HCT116 (cell line): ENCODE results near the gene SORCS2. TPM values are rescaled to one million over a fixed set of nuclear protein-coding genes. Genes with fewer than 3 reads are reported as not detected.
A peak's percentile ranks its signal among the peaks of the same experiment; 100 is the strongest.

Source experiments
- ATAC-seq: fragments of 200-7000 bp; cut with Tn5 transposase; 2 replicates; pipeline ENCODE4 v1.9.1; 2020; ENCODE audit warnings: mild to moderate bottlenecking, moderate library complexity
- BruUV-seq: library from RNA; stranded (reverse); fragments of 400-500 nt; replicated peaks from 2 replicates; lab custom pipeline; 2021; lab: Mats Ljungman, UMichigan
- CTCF ChIA-PET: fragments of 300-600 bp; sonication (Branson Sonifier 250); formaldehyde crosslinking; loops from one replicate; lab custom pipeline; 2021; ENCODE audit warnings: antibody characterized with exemption; lab: Charles Lee
- POLR2A ChIA-PET: fragments of 300-600, 350-600 bp; sonication (Branson Sonifier 250); formaldehyde crosslinking; loops from one replicate; lab custom pipeline; 2021; ENCODE audit warnings: antibody characterized with exemption; lab: Charles Lee
- RAD21 ChIA-PET, 2 experiments: fragments of 300-600 bp; sonication (Branson Sonifier 250); formaldehyde crosslinking; loops; one replicate each; lab custom pipeline; 2023; ENCODE audit warnings: low total read pairs in 2 of 2; ENCODE audit not compliant: uncharacterized antibody in 2 of 2, unreplicated experiment in 2 of 2, low non-redundant PET in 1 of 2; lab: Charles Lee
- DNase-seq: peaks from one replicate; pipeline ENCODE4 v3.0.0-alpha.2; 2010; ENCODE audit warnings: low read depth, low spot score
- H2AFZ ChIP-seq: fragments of 200-600 bp; shearing (Covaris generic), sonication (generic); 2 replicates; pipeline ENCODE4 v1.6.1; 2017; ENCODE audit warnings: low read depth, mixed run types, mixed read lengths, antibody characterized with exemption, low read length; ENCODE audit not compliant: poor library complexity, severe bottlenecking
- H3K27ac ChIP-seq: 2 replicates; pipeline ENCODE4 v1.5.1; 2012; ENCODE audit warnings: low read depth, low read length
- H3K27me3 ChIP-seq: fragments of 200-600 bp; sonication (generic); 2 replicates; pipeline ENCODE4 v1.6.1; 2016; ENCODE audit warnings: mixed run types, low read length, mixed read lengths; ENCODE audit not compliant: insufficient read depth
- H3K36me3 ChIP-seq, 2 experiments: fragments of 200-500 bp in 1 of 2; fragments of 200-600 bp in 1 of 2; sonication (Bioruptor generic) in 1 of 2; sonication (generic) in 1 of 2; 2 replicates each; pipeline versions ENCODE4 v1.5.1 to v1.6.1; 2014 to 2016; ENCODE audit warnings: low read length in 2 of 2, inconsistent platforms in 1 of 2, mixed read lengths in 1 of 2, mixed run types in 1 of 2; ENCODE audit not compliant: insufficient read depth in 2 of 2, control insufficient read depth in 1 of 2
- H3K4me1 ChIP-seq, 2 experiments: fragments of 200-600 bp in 1 of 2; sonication (generic) in 1 of 2; 2 replicates each; pipeline versions ENCODE4 v1.5.1 to v1.6.1; 2012 to 2017; ENCODE audit warnings: low read length in 2 of 2, inconsistent platforms in 1 of 2, mild to moderate bottlenecking in 1 of 2, mixed read lengths in 1 of 2, mixed run types in 1 of 2, moderate library complexity in 1 of 2; ENCODE audit not compliant: insufficient read depth in 2 of 2, control insufficient read depth in 1 of 2
- H3K4me2 ChIP-seq: fragments of 200-600 bp; sonication (generic); 2 replicates; pipeline ENCODE4 v1.6.1; 2017; ENCODE audit warnings: mixed run types, low read length, mixed read lengths
- H3K4me3 ChIP-seq, 2 experiments: fragments of 200-600 bp in 1 of 2; sonication (generic) in 1 of 2; replicated peaks in 1 of 2; 2 replicates each; pipeline ENCODE4 v1.5.1; 2011 to 2016; ENCODE audit warnings: low read length in 2 of 2, control low read depth in 1 of 2, low read depth in 1 of 2, mild to moderate bottlenecking in 1 of 2, mixed read lengths in 1 of 2, mixed run types in 1 of 2
- H3K79me2 ChIP-seq: fragments of 200-600 bp; sonication (generic); 2 replicates; pipeline ENCODE4 v1.6.1; 2017; ENCODE audit warnings: mild to moderate bottlenecking, mixed run types, low read length, moderate library complexity, mixed read lengths; ENCODE audit not compliant: insufficient read depth
- H3K9ac ChIP-seq: fragments of 200-600 bp; sonication (generic); 2 replicates; pipeline ENCODE4 v1.6.1; 2016; ENCODE audit warnings: low read length, mixed read lengths
- H3K9me2 ChIP-seq: fragments of 200-600 bp; sonication (generic), shearing (Covaris generic); 2 replicates; pipeline ENCODE4 v1.6.1; 2017; ENCODE audit warnings: mixed run types, mild to moderate bottlenecking, moderate library complexity; ENCODE audit not compliant: insufficient read depth
- H3K9me3 ChIP-seq, 2 experiments: fragments of 200-500 bp in 1 of 2; fragments of 200-600 bp in 1 of 2; sonication (Bioruptor generic) in 1 of 2; sonication (generic) in 1 of 2; 2 replicates each; pipeline ENCODE4 v1.6.1; 2014 to 2017; ENCODE audit warnings: low read length in 2 of 2, mixed read lengths in 2 of 2, inconsistent platforms in 1 of 2, low read depth in 1 of 2, mild to moderate bottlenecking in 1 of 2, mixed run types in 1 of 2, moderate library complexity in 1 of 2; ENCODE audit not compliant: control insufficient read depth in 1 of 2, insufficient read depth in 1 of 2
- H4K20me1 ChIP-seq: fragments of 200-600 bp; sonication (generic), shearing (Covaris generic); 2 replicates; pipeline ENCODE4 v1.6.1; 2017; ENCODE audit warnings: mixed run types, mild to moderate bottlenecking, moderate library complexity; ENCODE audit not compliant: insufficient read depth
- ATF3 ChIP-seq: IDR thresholded peaks from 2 replicates; pipeline ENCODE4 v1.6.1; 2012
- CBX3 ChIP-seq: IDR thresholded peaks from 2 replicates; pipeline ENCODE4 v1.6.1; 2012; ENCODE audit warnings: low read depth
- CEBPB ChIP-seq: IDR thresholded peaks from 2 replicates; pipeline ENCODE4 v1.6.1; 2012; ENCODE audit warnings: low read depth
- EGR1 ChIP-seq: IDR thresholded peaks from 2 replicates; pipeline ENCODE4 v1.6.1; 2012; ENCODE audit warnings: low read depth
- EZH2 ChIP-seq: fragments of 200-600 bp; sonication (generic); IDR thresholded peaks from 2 replicates; pipeline ENCODE4 v1.6.1; 2017; ENCODE audit warnings: antibody characterized with exemption, mixed run types
- EZH2phosphoT487 ChIP-seq: fragments of 200-600 bp; IDR thresholded peaks from 2 replicates; pipeline ENCODE4 v1.6.1; 2018; ENCODE audit warnings: antibody characterized with exemption, borderline replicate concordance
- FOSL1 ChIP-seq: IDR thresholded peaks from 2 replicates; pipeline ENCODE4 v1.6.1; 2012; ENCODE audit warnings: low read depth
- POLR2A ChIP-seq: IDR thresholded peaks from 2 replicates; pipeline ENCODE4 v1.7.0; 2011; ENCODE audit warnings: borderline replicate concordance; ENCODE audit not compliant: insufficient read depth, insufficient read length; ENCODE audit errors: extremely low read depth
- POLR2AphosphoS5 ChIP-seq: IDR thresholded peaks from 2 replicates; pipeline ENCODE4 v1.6.1; 2011; ENCODE audit warnings: mild to moderate bottlenecking, low read depth, low read length, moderate library complexity
- RAD21 ChIP-seq: IDR thresholded peaks from 2 replicates; pipeline ENCODE4 v1.6.1; 2012; ENCODE audit warnings: low read depth, mild to moderate bottlenecking
- REST ChIP-seq: IDR thresholded peaks from 2 replicates; pipeline ENCODE4 v1.6.1; 2012; ENCODE audit warnings: low read depth
- SIN3A ChIP-seq: IDR thresholded peaks from 2 replicates; pipeline ENCODE4 v1.6.1; 2012; ENCODE audit warnings: low read depth
- SP1 ChIP-seq: IDR thresholded peaks from 2 replicates; pipeline ENCODE4 v1.6.1; 2012; ENCODE audit warnings: low read depth
- SRF ChIP-seq: IDR thresholded peaks from 2 replicates; pipeline ENCODE4 v1.6.1; 2012; ENCODE audit warnings: low read depth
- TCF7L2 ChIP-seq: IDR thresholded peaks from 2 replicates; pipeline ENCODE4 v1.7.0; 2011; ENCODE audit warnings: borderline replicate concordance, inconsistent platforms; ENCODE audit not compliant: insufficient read depth, insufficient read length; ENCODE audit errors: extremely low read depth
- ZFX ChIP-seq: fragments of 450-650 bp; IDR thresholded peaks from 2 replicates; pipeline ENCODE4 v1.6.1; 2017
- intact Hi-C: fragments of 100-400 bp; cut with micrococcal nuclease; formaldehyde crosslinking; loops from 2 replicates; pipeline ENCODE4 v1.10.0; 2022
- total RNA-seq: library from RNA; stranded (reverse); gene quantifications from one replicate; pipeline ENCODE4 v1.2.1, GENCODE V29; 2021; ENCODE audit not compliant: unreplicated experiment
- TF ChIP-seq, protein P1 (sequence below): IDR thresholded peaks from 2 replicates; pipeline ENCODE4 v1.6.1; 2011; ENCODE audit warnings: mild to moderate bottlenecking, low read length, moderate library complexity; ENCODE audit not compliant: insufficient replicate concordance; ENCODE audit errors: extremely low read depth
- TF ChIP-seq, protein P2 (sequence below), 3 experiments: fragments of 200-600 bp in 1 of 3; sonication (generic) in 1 of 3; IDR thresholded peaks in 2 of 3; conservative IDR thresholded peaks in 1 of 3; 2 replicates each; pipeline ENCODE4 v1.5.1; 2012 to 2017; ENCODE audit warnings: low read depth in 2 of 3, low read length in 2 of 3, antibody characterized with exemption in 1 of 3, borderline replicate concordance in 1 of 3, control low read depth in 1 of 3, mild to moderate bottlenecking in 1 of 3, mixed read lengths in 1 of 3, mixed run types in 1 of 3, moderate library complexity in 1 of 3; ENCODE audit not compliant: insufficient read depth in 1 of 3

The SORCS2 gene
- total RNA-seq, 1 experiment from 2014 or later = 0.37 TPM

DNA sequence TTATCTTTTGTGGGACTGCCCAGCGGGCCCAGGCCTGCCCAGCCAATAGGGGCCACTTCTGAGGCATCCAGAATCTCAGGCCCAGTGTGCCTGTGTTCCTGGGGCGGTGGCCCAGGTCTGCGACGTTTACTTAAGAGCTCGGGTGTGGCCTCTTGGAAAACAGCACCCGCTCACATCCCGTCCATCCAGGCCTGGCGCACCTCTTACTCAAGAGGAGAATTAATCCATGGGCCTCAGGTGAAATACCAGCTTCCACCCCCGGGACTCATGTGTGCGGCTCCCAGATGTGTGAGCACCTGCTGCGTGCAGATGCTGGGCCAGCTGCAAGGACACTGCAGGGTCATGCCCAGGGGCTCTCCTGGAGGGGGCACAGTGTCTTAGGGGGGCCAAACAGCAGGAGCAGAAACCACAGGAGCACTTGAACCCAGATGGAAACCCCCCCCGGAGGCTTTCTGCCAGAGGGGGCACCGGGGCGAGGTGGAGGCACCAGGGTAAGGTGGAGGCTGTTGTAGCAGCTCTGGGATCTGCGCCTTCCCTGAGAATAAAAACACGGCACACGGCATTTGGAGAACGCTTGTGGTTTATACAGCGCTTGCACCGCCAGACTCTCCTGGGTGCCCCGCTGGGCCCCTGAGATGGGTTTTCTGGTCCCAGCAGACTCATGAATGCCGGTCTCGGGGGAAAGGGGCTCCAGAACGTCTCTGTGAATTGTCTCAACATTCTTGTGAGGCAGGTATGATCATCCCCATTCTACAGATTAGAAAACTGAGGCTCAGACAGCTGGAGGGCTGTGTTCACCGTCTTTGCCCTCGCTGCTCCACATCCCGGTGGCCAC, 239.6 kb downstream of the SORCS2 start:
- no peaks in the 10 kb centered on the region for H3K9me2 ChIP-seq
- CTCF ChIA-PET = no interaction called here
- H3K36me3 ChIP-seq = no peaks in the 10 kb centered on the region
- peak overlapping the region; percentile 70 for H3K4me2 ChIP-seq
- H3K4me1 ChIP-seq = peaks cover 34 to 45% of the 10 kb centered on the region in 2 experiments
- no peaks in the 10 kb centered on the region for H4K20me1 ChIP-seq
- ATAC-seq (no peak), DNase-seq (no peak)
- intact Hi-C loops = no loop called here
- H3K9me3 ChIP-seq = no peaks in the 10 kb centered on the region
- no peak overlapping the region for H3K9ac ChIP-seq
- BruUV-seq = no TSS peak
- no peaks in the 10 kb centered on the region for H3K79me2 ChIP-seq
- RAD21 ChIA-PET = no interaction called here
- no peak overlapping the region for H3K27ac ChIP-seq
- POLR2A ChIA-PET = no interaction called here
- TF ChIP-seq, protein P1, sequence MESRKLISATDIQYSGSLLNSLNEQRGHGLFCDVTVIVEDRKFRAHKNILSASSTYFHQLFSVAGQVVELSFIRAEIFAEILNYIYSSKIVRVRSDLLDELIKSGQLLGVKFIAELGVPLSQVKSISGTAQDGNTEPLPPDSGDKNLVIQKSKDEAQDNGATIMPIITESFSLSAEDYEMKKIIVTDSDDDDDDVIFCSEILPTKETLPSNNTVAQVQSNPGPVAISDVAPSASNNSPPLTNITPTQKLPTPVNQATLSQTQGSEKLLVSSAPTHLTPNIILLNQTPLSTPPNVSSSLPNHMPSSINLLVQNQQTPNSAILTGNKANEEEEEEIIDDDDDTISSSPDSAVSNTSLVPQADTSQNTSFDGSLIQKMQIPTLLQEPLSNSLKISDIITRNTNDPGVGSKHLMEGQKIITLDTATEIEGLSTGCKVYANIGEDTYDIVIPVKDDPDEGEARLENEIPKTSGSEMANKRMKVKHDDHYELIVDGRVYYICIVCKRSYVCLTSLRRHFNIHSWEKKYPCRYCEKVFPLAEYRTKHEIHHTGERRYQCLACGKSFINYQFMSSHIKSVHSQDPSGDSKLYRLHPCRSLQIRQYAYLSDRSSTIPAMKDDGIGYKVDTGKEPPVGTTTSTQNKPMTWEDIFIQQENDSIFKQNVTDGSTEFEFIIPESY = no peak
- TF ChIP-seq EZH2 (no peak), FOSL1 (no peak), EGR1 (no peak), CBX3 (no peak), TCF7L2 (no peak), CEBPB (no peak), SIN3A (no peak), POLR2AphosphoS5 (no peak), ZFX (no peak), RAD21 (no peak), POLR2A (no peak), ATF3 (no peak), EZH2phosphoT487 (no peak), SRF (no peak), REST (no peak), SP1 (no peak)
- TF ChIP-seq, protein P2, sequence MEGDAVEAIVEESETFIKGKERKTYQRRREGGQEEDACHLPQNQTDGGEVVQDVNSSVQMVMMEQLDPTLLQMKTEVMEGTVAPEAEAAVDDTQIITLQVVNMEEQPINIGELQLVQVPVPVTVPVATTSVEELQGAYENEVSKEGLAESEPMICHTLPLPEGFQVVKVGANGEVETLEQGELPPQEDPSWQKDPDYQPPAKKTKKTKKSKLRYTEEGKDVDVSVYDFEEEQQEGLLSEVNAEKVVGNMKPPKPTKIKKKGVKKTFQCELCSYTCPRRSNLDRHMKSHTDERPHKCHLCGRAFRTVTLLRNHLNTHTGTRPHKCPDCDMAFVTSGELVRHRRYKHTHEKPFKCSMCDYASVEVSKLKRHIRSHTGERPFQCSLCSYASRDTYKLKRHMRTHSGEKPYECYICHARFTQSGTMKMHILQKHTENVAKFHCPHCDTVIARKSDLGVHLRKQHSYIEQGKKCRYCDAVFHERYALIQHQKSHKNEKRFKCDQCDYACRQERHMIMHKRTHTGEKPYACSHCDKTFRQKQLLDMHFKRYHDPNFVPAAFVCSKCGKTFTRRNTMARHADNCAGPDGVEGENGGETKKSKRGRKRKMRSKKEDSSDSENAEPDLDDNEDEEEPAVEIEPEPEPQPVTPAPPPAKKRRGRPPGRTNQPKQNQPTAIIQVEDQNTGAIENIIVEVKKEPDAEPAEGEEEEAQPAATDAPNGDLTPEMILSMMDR (IDR thresholded peaks at IDR 0.05 in 2 of 3, conservative IDR thresholded peaks at IDR 0.05 in 1 of 3; ENCODE audit: borderline replicate concordance in 1 of 3, insufficient read depth in 1 of 3, low read depth in 2 of 3, low read length in 2 of 3) = no peak
- H3K27me3 ChIP-seq = no peaks in the 10 kb centered on the region
- H2AFZ ChIP-seq = no peak overlapping the region
- no peak overlapping the region for H3K4me3 ChIP-seq
